ENCODE results near the gene UBXN10. TPM values are rescaled to one million over a fixed set of nuclear protein-coding genes. Genes with fewer than 3 reads are reported as not detected.

Gene UBXN10
- total and polyA plus RNA-seq, 8 donors = 0.31 to 8.0 (median 1.8) TPM

GRCh38 chr1:20143734-20144565 lies 41.9 kb upstream of the UBXN10 start:
- no peak overlapping the region for H3K27ac ChIP-seq
- intact Hi-C loops (cut with DNase I; ENCODE audit: low total_unique reads) = no loop called here
- H3K9me3 ChIP-seq = no peaks in the 10 kb centered on the region
- 41 to 64% (median 53%) methylated on average over 10 to 13 of the region's 13 CpGs for WGBS, 5 donors
- no peaks in the 10 kb centered on the region for H3K4me1 ChIP-seq
- H3K4me3 ChIP-seq = no peak overlapping the region
- peaks cover 0 to 17% (median 0%) of the 10 kb centered on the region in 3 donors for H3K27me3 ChIP-seq
- no peak for DNase-seq
- H3K36me3 ChIP-seq = no peaks in the 10 kb centered on the region
- TF ChIP-seq CTCF (IDR thresholded peaks at IDR 0.05) = no peak
- no peak for TF ChIP-seq EP300 (IDR thresholded peaks at IDR 0.05)
- TF ChIP-seq POLR2A (IDR thresholded peaks at IDR 0.05) = no peak
- no peak for TF ChIP-seq POLR2AphosphoS5 (IDR thresholded peaks at IDR 0.05)

- Histone ChIP-seq H3K9me3 (no peaks in the 10 kb centered on the region), H3K36me3 (no peaks in the 10 kb centered on the region), H3K4me1 (peaks cover 7 to 14% (median 14%) of the 10 kb centered on the region in 4 donors), H3K27ac (no peak overlapping the region), H3K27me3 (peaks cover 0 to 25% (median 0%) of the 10 kb centered on the region in 3 donors), H3K4me3 (no peak overlapping the region)
- DNase-seq = no peak
- intact Hi-C loops (cut with DNase I; ENCODE audit: low total_unique reads) = no loop called here
- no peak for TF ChIP-seq EP300 (IDR thresholded peaks at IDR 0.05)
- no peak for TF ChIP-seq POLR2AphosphoS5 (IDR thresholded peaks at IDR 0.05)
- no peak for TF ChIP-seq CTCF (IDR thresholded peaks at IDR 0.05)
- no peak for TF ChIP-seq POLR2A (IDR thresholded peaks at IDR 0.05)
- WGBS, 5 donors = 57 to 84% (median 63%) methylated on average over 11 to 13 of the region's 13 CpGs
Measured at GRCh38 chr1:20147846-20148570, 37.9 kb upstream of the UBXN10 start.

- Histone ChIP-seq H3K4me3 (no peak overlapping the region), H3K27ac (no peak overlapping the region), H3K9me3 (no peaks in the 10 kb centered on the region), H3K36me3 (no peaks in the 10 kb centered on the region), H3K4me1 (peaks cover 7 to 22% (median 14%) of the 10 kb centered on the region in 4 donors), H3K27me3 (peaks cover 0 to 24% (median 0%) of the 10 kb centered on the region in 3 donors)
- intact Hi-C loops (cut with DNase I; ENCODE audit: low total_unique reads) = no loop called here
- 81 to 90% (median 87%) methylated on average over 8 to 13 of the region's 13 CpGs for WGBS, 5 donors
- no peak for DNase-seq
- no peak for TF ChIP-seq CTCF (IDR thresholded peaks at IDR 0.05)
- no peak for TF ChIP-seq EP300 (IDR thresholded peaks at IDR 0.05)
- no peak for TF ChIP-seq POLR2A (IDR thresholded peaks at IDR 0.05)
- TF ChIP-seq POLR2AphosphoS5 (IDR thresholded peaks at IDR 0.05) = no peak
Measured at GRCh38 chr1:20148571-20149500, 37.1 kb upstream of the UBXN10 start.
